ENCODE measurements around the gene CNNM4.

The CNNM4 gene

DNA sequence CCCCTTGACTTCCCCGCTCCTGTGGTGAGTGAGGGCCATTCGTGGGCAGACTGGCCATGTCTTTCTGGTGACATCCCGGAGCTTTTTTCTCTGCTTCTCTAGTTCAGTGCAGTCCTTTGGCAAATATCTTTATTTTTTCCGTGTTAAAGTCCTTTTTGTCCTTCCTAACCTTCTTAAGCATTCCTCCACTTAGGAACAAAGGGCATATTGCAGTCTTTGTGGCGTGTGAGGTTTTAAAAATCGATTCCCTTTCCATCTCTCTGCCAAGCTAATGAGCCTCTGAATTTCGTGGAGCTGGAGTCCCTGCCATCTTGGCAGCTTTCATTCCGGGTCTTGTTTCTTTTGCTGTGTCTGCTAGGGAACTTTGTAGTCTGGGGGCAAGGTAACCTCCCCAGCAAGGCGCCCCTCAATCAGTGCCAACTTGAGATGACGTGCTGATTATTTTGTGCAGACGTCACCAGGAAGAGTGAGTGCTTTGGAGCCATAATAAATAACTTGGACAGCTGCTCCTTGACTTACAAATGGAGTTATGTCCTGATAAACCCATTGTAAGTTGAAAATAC is 60.5 kb downstream of the CNNM4 start:
- H3K4me3 ChIP-seq (ENCODE audit: low read depth in 1 of 2, low read length in 2 of 2): peak overlapping the region; percentile 69 to 82
- no peaks in the 10 kb centered on the region for H3K27me3 ChIP-seq (ENCODE audit: control insufficient read depth in 1 of 2, insufficient read depth in 2 of 2, low read length in 2 of 2)
- H3K4me1 ChIP-seq (ENCODE audit: control insufficient read depth in 1 of 2, insufficient read depth in 2 of 2, low read length in 2 of 2): peaks cover 59 to 62% of the 10 kb centered on the region in 2 donors
- peaks cover 13 to 32% of the 10 kb centered on the region in 2 donors for H3K36me3 ChIP-seq (ENCODE audit: control insufficient read depth in 1 of 2, insufficient read depth in 2 of 2, low read length in 2 of 2)
- no peaks in the 10 kb centered on the region for H3K9me3 ChIP-seq (ENCODE audit: control insufficient read depth in 1 of 2, low read length in 2 of 2)
- peak overlapping the region; percentile 12 to 42 for H3K9ac ChIP-seq (ENCODE audit: low read depth in 1 of 2, low read length in 2 of 2)
- H3K27ac ChIP-seq (ENCODE audit: low read depth, low read length): peak overlapping the region; percentile 24

DNA sequence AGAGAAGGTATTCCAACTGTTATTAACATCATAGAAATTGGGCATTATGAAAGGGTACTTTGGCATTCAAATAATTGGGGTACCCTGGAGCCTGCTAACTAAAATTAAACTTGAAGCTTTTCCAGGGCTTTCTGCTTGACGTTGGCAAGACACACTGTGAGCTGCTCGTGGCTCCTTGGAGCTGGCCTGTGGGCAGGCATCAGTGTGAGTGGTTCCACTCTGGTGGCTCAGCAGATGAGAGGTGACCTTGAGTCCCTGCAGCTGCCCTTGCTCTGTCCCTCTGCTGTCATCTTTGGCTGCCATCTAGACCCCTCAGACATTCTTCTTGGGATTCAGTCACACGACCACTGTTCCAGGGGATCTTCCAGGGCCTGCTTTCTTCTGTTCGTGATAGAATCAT is 62.1 kb downstream of the CNNM4 start:
- Histone ChIP-seq H3K9ac (ENCODE audit: low read depth in 1 of 2, low read length in 2 of 2) (no peak overlapping the region), H3K4me3 (ENCODE audit: low read depth in 1 of 2, low read length in 2 of 2) (no peak overlapping the region), H3K27ac (ENCODE audit: low read depth, low read length) (no peak overlapping the region), H3K9me3 (ENCODE audit: control insufficient read depth in 1 of 2, low read length in 2 of 2) (no peaks in the 10 kb centered on the region), H3K27me3 (ENCODE audit: control insufficient read depth in 1 of 2, insufficient read depth in 2 of 2, low read length in 2 of 2) (no peaks in the 10 kb centered on the region), H3K4me1 (ENCODE audit: control insufficient read depth in 1 of 2, insufficient read depth in 2 of 2, low read length in 2 of 2) (peaks cover 51 to 54% of the 10 kb centered on the region in 2 donors), H3K36me3 (ENCODE audit: control insufficient read depth in 1 of 2, insufficient read depth in 2 of 2, low read length in 2 of 2) (peaks cover 25 to 48% of the 10 kb centered on the region in 2 donors)

GRCh38 chr2:96823198-96823597 is 62.5 kb downstream of the CNNM4 start:
- H3K9ac ChIP-seq (ENCODE audit: low read depth in 1 of 2, low read length in 2 of 2): no peak overlapping the region
- H3K4me1 ChIP-seq (ENCODE audit: control insufficient read depth in 1 of 2, insufficient read depth in 2 of 2, low read length in 2 of 2): peaks cover 49 to 50% of the 10 kb centered on the region in 2 donors
- H3K27ac ChIP-seq (ENCODE audit: low read depth, low read length): no peak overlapping the region
- H3K27me3 ChIP-seq (ENCODE audit: control insufficient read depth in 1 of 2, insufficient read depth in 2 of 2, low read length in 2 of 2): no peaks in the 10 kb centered on the region
- peaks cover 29 to 52% of the 10 kb centered on the region in 2 donors for H3K36me3 ChIP-seq (ENCODE audit: control insufficient read depth in 1 of 2, insufficient read depth in 2 of 2, low read length in 2 of 2)
- H3K9me3 ChIP-seq (ENCODE audit: control insufficient read depth in 1 of 2, low read length in 2 of 2): no peaks in the 10 kb centered on the region
- H3K4me3 ChIP-seq (ENCODE audit: low read depth in 1 of 2, low read length in 2 of 2): no peak overlapping the region

DNA sequence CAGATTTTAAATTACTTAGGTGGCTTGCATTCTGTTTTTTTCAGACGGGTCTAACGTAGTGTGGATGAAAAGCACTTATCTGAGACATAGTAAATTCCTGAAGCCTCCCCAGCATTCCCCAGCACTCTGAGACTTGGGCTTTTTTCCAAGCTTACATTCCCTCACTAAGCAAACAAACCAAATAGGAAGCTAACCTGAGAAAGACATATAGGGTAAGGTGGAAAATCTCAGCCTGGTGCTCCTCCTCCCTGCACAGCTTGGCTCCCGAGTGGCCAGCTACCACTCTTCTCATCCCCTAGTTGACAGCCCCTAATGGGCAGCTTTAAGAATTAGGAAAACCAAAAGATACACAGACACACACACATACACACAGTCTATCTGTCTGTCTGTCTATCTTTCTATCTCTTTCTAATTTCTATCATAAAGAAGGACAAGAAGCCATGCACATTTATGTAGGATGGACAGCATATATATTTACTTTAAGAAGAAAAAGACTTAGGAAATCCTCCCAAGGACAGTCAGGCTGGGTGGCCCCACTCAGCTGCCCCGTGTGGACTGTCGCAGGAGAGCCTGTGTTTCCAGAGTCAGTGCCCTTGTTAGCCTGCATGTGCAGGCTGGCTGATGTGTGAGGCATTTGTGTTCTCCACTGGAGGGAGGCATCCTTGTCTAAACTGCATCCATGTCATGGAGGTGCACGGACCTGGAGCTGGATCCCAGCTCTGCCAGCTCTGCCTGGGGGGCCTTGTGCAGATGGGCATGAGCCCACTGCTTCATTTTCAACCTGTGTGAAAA is 63.6 kb downstream of the CNNM4 start:
- H3K9me3 ChIP-seq (ENCODE audit: control insufficient read depth in 1 of 2, low read length in 2 of 2): no peaks in the 10 kb centered on the region
- H3K4me1 ChIP-seq (ENCODE audit: control insufficient read depth in 1 of 2, insufficient read depth in 2 of 2, low read length in 2 of 2): peaks cover 38 to 39% of the 10 kb centered on the region in 2 donors
- peaks cover 36 to 61% of the 10 kb centered on the region in 2 donors for H3K36me3 ChIP-seq (ENCODE audit: control insufficient read depth in 1 of 2, insufficient read depth in 2 of 2, low read length in 2 of 2)
- no peak overlapping the region for H3K4me3 ChIP-seq (ENCODE audit: low read depth in 1 of 2, low read length in 2 of 2)
- no peak overlapping the region for H3K27ac ChIP-seq (ENCODE audit: low read depth, low read length)
- no peak overlapping the region for H3K9ac ChIP-seq (ENCODE audit: low read depth in 1 of 2, low read length in 2 of 2)
- no peaks in the 10 kb centered on the region for H3K27me3 ChIP-seq (ENCODE audit: control insufficient read depth in 1 of 2, insufficient read depth in 2 of 2, low read length in 2 of 2)

GRCh38 chr2:96825057-96825456 is 64.4 kb downstream of the CNNM4 start:
- no peaks in the 10 kb centered on the region for H3K9me3 ChIP-seq (ENCODE audit: control insufficient read depth in 1 of 2, low read length in 2 of 2)
- H3K4me1 ChIP-seq (ENCODE audit: control insufficient read depth in 1 of 2, insufficient read depth in 2 of 2, low read length in 2 of 2): peaks cover 30 to 31% of the 10 kb centered on the region in 2 donors
- H3K36me3 ChIP-seq (ENCODE audit: control insufficient read depth in 1 of 2, insufficient read depth in 2 of 2, low read length in 2 of 2): peaks cover 40 to 69% of the 10 kb centered on the region in 2 donors
- H3K27me3 ChIP-seq (ENCODE audit: control insufficient read depth in 1 of 2, insufficient read depth in 2 of 2, low read length in 2 of 2): no peaks in the 10 kb centered on the region
- no peak overlapping the region for H3K9ac ChIP-seq (ENCODE audit: low read depth in 1 of 2, low read length in 2 of 2)
- H3K4me3 ChIP-seq (ENCODE audit: low read depth in 1 of 2, low read length in 2 of 2): no peak overlapping the region
- no peak overlapping the region for H3K27ac ChIP-seq (ENCODE audit: low read depth, low read length)

GRCh38 chr2:96826546-96827278 is 66.0 kb downstream of the CNNM4 start:
- H3K4me3 ChIP-seq (ENCODE audit: low read depth in 1 of 2, low read length in 2 of 2): no peak overlapping the region
- peaks cover 50 to 85% of the 10 kb centered on the region in 2 donors for H3K36me3 ChIP-seq (ENCODE audit: control insufficient read depth in 1 of 2, insufficient read depth in 2 of 2, low read length in 2 of 2)
- H3K9ac ChIP-seq (ENCODE audit: low read depth in 1 of 2, low read length in 2 of 2): no peak overlapping the region
- H3K4me1 ChIP-seq (ENCODE audit: control insufficient read depth in 1 of 2, insufficient read depth in 2 of 2, low read length in 2 of 2): peaks cover 15 to 18% of the 10 kb centered on the region in 2 donors
- H3K9me3 ChIP-seq (ENCODE audit: control insufficient read depth in 1 of 2, low read length in 2 of 2): no peaks in the 10 kb centered on the region
- no peaks in the 10 kb centered on the region for H3K27me3 ChIP-seq (ENCODE audit: control insufficient read depth in 1 of 2, insufficient read depth in 2 of 2, low read length in 2 of 2)
- H3K27ac ChIP-seq (ENCODE audit: low read depth, low read length): no peak overlapping the region

DNA sequence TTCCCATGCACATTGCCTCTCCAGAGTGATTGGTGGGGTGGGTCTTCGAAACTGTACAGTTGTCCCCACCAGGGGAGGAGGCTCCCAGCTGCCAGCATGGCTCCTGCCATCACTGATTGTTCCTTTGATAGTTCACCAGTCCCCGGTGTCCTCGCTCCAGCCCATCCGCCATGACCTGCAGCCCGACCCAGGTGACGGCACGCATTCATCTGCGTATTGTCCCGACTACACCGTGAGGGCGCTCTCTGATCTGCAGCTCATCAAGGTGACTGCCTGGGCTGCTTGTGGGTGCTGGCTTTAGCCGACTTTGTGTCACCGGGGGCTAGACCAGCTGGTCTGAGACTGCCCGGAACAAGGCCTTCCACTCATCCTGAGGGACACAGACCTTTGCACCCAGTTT is 67.7 kb downstream of the CNNM4 start:
- Histone ChIP-seq H3K27ac (ENCODE audit: low read depth, low read length) (no peak overlapping the region), H3K4me3 (ENCODE audit: low read depth in 1 of 2, low read length in 2 of 2) (no peak overlapping the region), H3K4me1 (ENCODE audit: control insufficient read depth in 1 of 2, insufficient read depth in 2 of 2, low read length in 2 of 2) (peaks cover 16 to 20% of the 10 kb centered on the region in 2 donors), H3K27me3 (ENCODE audit: control insufficient read depth in 1 of 2, insufficient read depth in 2 of 2, low read length in 2 of 2) (no peaks in the 10 kb centered on the region), H3K9me3 (ENCODE audit: control insufficient read depth in 1 of 2, low read length in 2 of 2) (no peaks in the 10 kb centered on the region), H3K36me3 (ENCODE audit: control insufficient read depth in 1 of 2, insufficient read depth in 2 of 2, low read length in 2 of 2) (peaks cover 57 to 91% of the 10 kb centered on the region in 2 donors), H3K9ac (ENCODE audit: low read depth in 1 of 2, low read length in 2 of 2) (no peak overlapping the region)

GRCh38 chr2:96828874-96829273 is 68.2 kb downstream of the CNNM4 start:
- H3K4me1 ChIP-seq (ENCODE audit: control insufficient read depth in 1 of 2, insufficient read depth in 2 of 2, low read length in 2 of 2): peaks cover 16% of the 10 kb centered on the region in 2 donors
- no peaks in the 10 kb centered on the region for H3K27me3 ChIP-seq (ENCODE audit: control insufficient read depth in 1 of 2, insufficient read depth in 2 of 2, low read length in 2 of 2)
- H3K4me3 ChIP-seq (ENCODE audit: low read depth in 1 of 2, low read length in 2 of 2): no peak overlapping the region
- H3K9ac ChIP-seq (ENCODE audit: low read depth in 1 of 2, low read length in 2 of 2): no peak overlapping the region
- H3K36me3 ChIP-seq (ENCODE audit: control insufficient read depth in 1 of 2, insufficient read depth in 2 of 2, low read length in 2 of 2): peaks cover 57 to 90% of the 10 kb centered on the region in 2 donors
- no peak overlapping the region for H3K27ac ChIP-seq (ENCODE audit: low read depth, low read length)
- no peaks in the 10 kb centered on the region for H3K9me3 ChIP-seq (ENCODE audit: control insufficient read depth in 1 of 2, low read length in 2 of 2)

- Histone ChIP-seq H3K9me3 (ENCODE audit: control insufficient read depth in 1 of 2, low read length in 2 of 2) (no peaks in the 10 kb centered on the region), H3K27me3 (ENCODE audit: control insufficient read depth in 1 of 2, insufficient read depth in 2 of 2, low read length in 2 of 2) (no peaks in the 10 kb centered on the region), H3K27ac (ENCODE audit: low read depth, low read length) (no peak overlapping the region), H3K9ac (ENCODE audit: low read depth in 1 of 2, low read length in 2 of 2) (no peak overlapping the region), H3K4me1 (ENCODE audit: control insufficient read depth in 1 of 2, insufficient read depth in 2 of 2, low read length in 2 of 2) (peaks cover 11 to 16% of the 10 kb centered on the region in 2 donors), H3K36me3 (ENCODE audit: control insufficient read depth in 1 of 2, insufficient read depth in 2 of 2, low read length in 2 of 2) (peaks cover 56 to 92% of the 10 kb centered on the region in 2 donors), H3K4me3 (ENCODE audit: low read depth in 1 of 2, low read length in 2 of 2) (no peak overlapping the region)
These were observed 69.4 kb downstream of the CNNM4 start for GRCh38 chr2:96830044-96830562.

DNA sequence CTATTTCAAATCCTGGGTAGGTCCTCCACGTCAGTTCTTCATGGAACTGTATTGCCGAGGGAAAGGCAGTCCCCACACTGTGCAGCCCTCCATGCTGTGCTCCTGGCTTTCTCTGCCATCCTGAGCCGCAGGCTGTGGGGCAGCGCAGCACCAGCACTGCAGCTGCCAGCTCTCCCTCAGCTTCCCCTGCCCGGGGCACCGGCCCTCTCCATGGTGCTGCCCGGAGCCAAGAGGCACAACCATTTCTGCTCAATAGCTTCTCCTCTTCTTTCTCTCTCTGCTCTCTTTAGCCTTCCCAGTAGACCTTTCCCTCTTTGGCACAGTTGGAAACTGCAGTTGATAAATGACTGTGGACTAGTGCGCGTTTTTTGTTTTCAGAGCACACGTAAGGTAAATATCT is 71.0 kb downstream of the CNNM4 start:
- H3K27me3 ChIP-seq (ENCODE audit: control insufficient read depth in 1 of 2, insufficient read depth in 2 of 2, low read length in 2 of 2): no peaks in the 10 kb centered on the region
- no peaks in the 10 kb centered on the region for H3K9me3 ChIP-seq (ENCODE audit: control insufficient read depth in 1 of 2, low read length in 2 of 2)
- H3K4me3 ChIP-seq (ENCODE audit: low read depth in 1 of 2, low read length in 2 of 2): no peak overlapping the region
- no peak overlapping the region for H3K27ac ChIP-seq (ENCODE audit: low read depth, low read length)
- H3K36me3 ChIP-seq (ENCODE audit: control insufficient read depth in 1 of 2, insufficient read depth in 2 of 2, low read length in 2 of 2): peaks cover 48 to 79% of the 10 kb centered on the region in 2 donors
- peaks cover 11 to 21% of the 10 kb centered on the region in 2 donors for H3K4me1 ChIP-seq (ENCODE audit: control insufficient read depth in 1 of 2, insufficient read depth in 2 of 2, low read length in 2 of 2)
- no peak overlapping the region for H3K9ac ChIP-seq (ENCODE audit: low read depth in 1 of 2, low read length in 2 of 2)
